K562 (cell line): ENCODE data around the gene STAT6. TPM values are rescaled to one million over a fixed set of nuclear protein-coding genes. Genes with fewer than 3 reads are reported as not detected.
A peak's percentile ranks its signal among the peaks of the same experiment; 100 is the strongest.

Source experiments
- FOSL1 ChIP-seq: fragments of 200-800 bp; sonication (Bioruptor generic); conservative IDR thresholded peaks from 2 replicates; pipeline ENCODE4 v1.6.1; 2016; ENCODE audit warnings: missing genetic modification characterization, missing compliant biosample characterization
- ID3 ChIP-seq, 2 experiments: fragments of 250-450 bp in 1 of 2; fragments of 450-650 bp in 1 of 2; sonication (Bioruptor Pico) in 1 of 2; IDR thresholded peaks; 2 replicates each; pipeline versions ENCODE4 v1.6.1 to v1.8.0; 2016 to 2021; ENCODE audit warnings: mild to moderate bottlenecking in 2 of 2, moderate library complexity in 2 of 2, missing compliant biosample characterization in 1 of 2, missing genetic modification characterization in 1 of 2
- JUNB ChIP-seq: fragments of 450-650 bp; formaldehyde crosslinking; conservative IDR thresholded peaks from 2 replicates; pipeline ENCODE4 v1.4.0; 2020; ENCODE audit warnings: mild to moderate bottlenecking
- LARP7 ChIP-seq: fragments of 450-650 bp; IDR thresholded peaks from 2 replicates; pipeline ENCODE4 v1.6.1; 2016
- MAFF ChIP-seq: IDR thresholded peaks from 2 replicates; pipeline ENCODE4 v1.6.1; 2012; ENCODE audit warnings: low read length, improper control_type of control experiment
- MCM5 ChIP-seq: fragments of 450-650 bp; IDR thresholded peaks from 2 replicates; pipeline ENCODE4 v1.6.1; 2016; ENCODE audit warnings: low read depth
- PBX2 ChIP-seq, 2 experiments: IDR thresholded peaks in 1 of 2; conservative IDR thresholded peaks in 1 of 2; 2 replicates each; pipeline ENCODE4 v1.6.1; 2016; ENCODE audit warnings: low read depth in 2 of 2, mild to moderate bottlenecking in 1 of 2, missing compliant biosample characterization in 1 of 2, missing genetic modification characterization in 1 of 2, moderate library complexity in 1 of 2
- PHF20 ChIP-seq: fragments of 450-650 bp; IDR thresholded peaks from 2 replicates; pipeline ENCODE4 v1.6.1; 2018; ENCODE audit not compliant: partially characterized antibody
- POLR2H ChIP-seq: IDR thresholded peaks from 2 replicates; pipeline ENCODE4 v1.6.1; 2016; ENCODE audit warnings: missing genetic modification characterization, low read depth, mild to moderate bottlenecking, control low read depth, missing compliant biosample characterization, moderate library complexity
- TCF15 ChIP-seq: fragments of 250-450 bp; sonication (Bioruptor Pico); IDR thresholded peaks from 2 replicates; pipeline ENCODE4 v1.8.0; 2022; ENCODE audit warnings: moderate library complexity, mild to moderate bottlenecking, inconsistent platforms
- TFE3 ChIP-seq: fragments of 450-650 bp; formaldehyde crosslinking; IDR thresholded peaks from 2 replicates; pipeline ENCODE4 v1.4.0; 2020; ENCODE audit warnings: mild to moderate bottlenecking, mixed read lengths
- ZBTB1 ChIP-seq: sonication (generic); formaldehyde crosslinking; IDR thresholded peaks from 2 replicates; pipeline ENCODE4 v1.8.1; 2023; ENCODE audit warnings: missing genetic modification reagents, low read depth, mild to moderate bottlenecking, borderline replicate concordance
- ZBTB2 ChIP-seq: fragments of 450-650 bp; IDR thresholded peaks from 2 replicates; pipeline ENCODE4 v1.6.1; 2016; ENCODE audit warnings: antibody characterized with exemption
- ZBTB34 ChIP-seq: fragments of 250-450 bp; sonication (Bioruptor Pico); IDR thresholded peaks from 2 replicates; pipeline ENCODE4 v1.8.0; 2021; ENCODE audit warnings: mild to moderate bottlenecking, moderate library complexity
- ZNF785 ChIP-seq: fragments of 250-450 bp; sonication (Bioruptor Pico); IDR thresholded peaks from 2 replicates; pipeline ENCODE4 v1.4.0; 2020; ENCODE audit warnings: mild to moderate bottlenecking
- polyA plus RNA-seq, 8 experiments: library from polyadenylated mRNA; depleted of rRNA in 4 of 8; stranded (reverse) in 5 of 8; unstranded in 3 of 8; fragments of >200 nt; fragmentation: Nextera tagmentation in 2 of 8; fragmentation: Illumina TruSeq in 1 of 8; extraction: Ambion mirVana in 2 of 8; extraction: Trizol in 1 of 8; gene quantifications; 2 replicates each; pipeline versions ENCODE4 v1.2.1 to v1.2.3, GENCODE V29; 2011 to 2014; ENCODE audit warnings: inconsistent platforms in 1 of 8, missing spikeins in 1 of 8
- total RNA-seq, 7 experiments: library from RNA; depleted of rRNA in 6 of 7; stranded (reverse); fragments of >200 nt in 6 of 7; fragmentation: Illumina TruSeq in 2 of 7; extraction: Trizol in 2 of 7; gene quantifications; 2 replicates each; pipeline versions ENCODE4 v1.2.1 to v1.2.3, GENCODE V29; 2011 to 2021; ENCODE audit warnings: low replicate concordance in 1 of 7

STAT6 gene
- total and polyA plus RNA-seq, 9 of the 15 experiments (the other 6 are each of a cell fraction or from before 2014, with no cell fraction given), result 2.4 to 49.5 (median 26.5) TPM

- TF ChIP-seq TFE3 (CRISPR knock-in tag) (no peak), TCF15 (CRISPR knock-in tag) (no peak), PHF20 (no peak), ID3 (CRISPR knock-in tag; IDR thresholded peaks at IDR 0.05) (no peak), ID3 (tag; IDR thresholded peaks at IDR 0.05) (0 out of 2 replicates have a peak, but pooled peaks have one; percentile 5), LARP7 (no peak), ZNF785 (no peak), POLR2H (tag) (no peak), MAFF (no peak), ZBTB1 (CRISPR knock-in tag) (no peak), MCM5 (no peak), FOSL1 (tag) (peak; percentile 64), JUNB (CRISPR knock-in tag) (no peak), ZBTB2 (no peak; the same call in 1 of the 2 replicates), PBX2 (CRISPR knock-in tag; IDR thresholded peaks at IDR 0.05; ENCODE audit: low read depth) (no peak), PBX2 (tag; conservative IDR thresholded peaks at IDR 0.05; ENCODE audit: low read depth) (no peak), ZBTB34 (CRISPR knock-in tag) (no peak)
Observed at GRCh38 chr12:57088354-57089270, 22.6 kb downstream of the STAT6 start, which contains the start of gene NAB2 (continued).
